Measurements from ENCODE around the gene WRAP73.

WRAP73 gene

DNA sequence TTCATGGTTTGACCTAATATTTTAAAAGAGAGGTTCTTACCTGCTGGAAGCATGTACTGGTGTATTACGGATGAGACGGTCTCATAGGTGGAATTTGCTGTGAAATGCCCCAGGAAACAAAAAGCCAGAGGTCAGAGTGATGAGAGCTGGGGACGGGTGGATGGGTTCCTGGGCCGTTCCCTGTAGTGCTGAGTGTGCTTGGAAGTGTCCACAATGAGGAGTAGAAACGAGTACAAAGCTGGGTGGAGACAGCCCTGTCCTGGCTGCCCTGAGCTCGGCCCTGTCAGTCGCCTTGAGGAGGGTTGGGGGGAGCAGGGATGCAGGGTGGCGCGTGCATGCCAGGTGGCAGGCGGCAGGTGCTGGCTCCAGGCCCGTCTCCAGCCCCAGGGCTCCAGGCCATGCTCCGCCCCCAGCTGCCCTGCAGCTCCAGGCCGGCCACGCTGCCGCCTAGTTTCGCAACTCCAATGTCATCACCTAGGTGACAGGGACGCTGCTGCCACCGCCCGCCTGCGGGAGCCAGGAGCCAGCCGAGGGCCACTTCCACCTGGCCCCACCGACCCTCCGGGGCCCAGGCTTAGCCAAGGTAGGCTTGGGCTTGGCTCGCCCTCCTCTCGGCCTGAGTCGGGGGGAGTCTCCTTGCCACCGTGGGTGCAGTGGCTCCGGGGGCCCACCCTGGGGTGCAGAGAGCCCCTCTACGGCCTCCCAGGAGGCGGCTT is 18.8 kb upstream of the WRAP73 start:
- DNase-seq (ENCODE audit: low spot score) = no peak

DNA sequence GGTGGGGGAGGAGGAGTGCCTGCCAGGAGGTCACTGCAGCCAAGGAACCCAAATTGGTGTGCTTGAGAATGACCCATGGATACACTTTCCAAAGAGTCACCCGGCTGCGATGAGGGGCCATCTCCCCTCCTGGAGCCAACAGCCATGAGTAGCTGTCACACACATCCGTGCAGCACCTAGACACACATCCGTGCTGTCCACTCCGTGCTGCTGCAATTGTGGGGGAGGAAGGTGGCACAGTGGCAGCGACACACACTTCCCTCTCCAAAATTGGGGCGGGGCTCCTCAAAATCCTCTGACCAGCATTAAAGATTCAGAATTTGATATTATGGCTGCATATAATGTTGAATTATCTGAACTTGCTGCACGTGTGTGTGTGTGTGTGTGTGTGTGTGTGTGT is 18.2 kb upstream of the WRAP73 start:
- no peak for DNase-seq (ENCODE audit: low spot score)

DNA sequence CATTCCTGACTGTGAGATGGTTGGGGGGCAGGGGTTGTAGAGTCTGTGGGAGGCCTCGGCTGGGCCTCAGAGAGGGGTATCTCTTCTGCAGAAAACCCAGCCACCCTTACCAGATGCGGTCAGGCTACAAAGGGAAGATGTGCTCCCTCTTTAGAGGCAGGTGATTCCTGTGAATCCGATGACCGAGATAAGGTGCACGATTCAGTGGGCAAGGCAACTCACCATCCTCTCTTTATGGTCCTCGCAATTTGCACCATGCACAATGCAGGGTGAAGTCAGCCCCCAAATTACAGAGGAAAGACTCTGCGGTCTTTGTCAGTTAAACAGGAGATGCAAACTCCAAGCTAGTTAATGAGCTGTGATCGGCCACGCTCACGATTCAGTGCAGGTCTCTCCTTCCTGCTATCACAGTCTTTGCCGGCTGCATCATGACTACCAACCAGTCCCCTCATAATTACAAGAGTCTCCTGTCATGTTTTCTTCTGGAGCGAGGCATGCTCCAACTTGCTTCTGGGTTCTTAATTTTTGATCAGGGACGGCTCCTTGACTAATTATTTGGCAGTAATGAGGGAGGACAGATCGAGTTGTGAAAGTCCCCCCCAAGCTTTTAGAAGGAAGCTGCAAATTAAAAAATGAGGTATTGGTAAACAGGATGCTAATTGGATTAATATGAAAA is 14.9 kb upstream of the WRAP73 start:
- DNase-seq (ENCODE audit: low spot score) = no peak

DNA sequence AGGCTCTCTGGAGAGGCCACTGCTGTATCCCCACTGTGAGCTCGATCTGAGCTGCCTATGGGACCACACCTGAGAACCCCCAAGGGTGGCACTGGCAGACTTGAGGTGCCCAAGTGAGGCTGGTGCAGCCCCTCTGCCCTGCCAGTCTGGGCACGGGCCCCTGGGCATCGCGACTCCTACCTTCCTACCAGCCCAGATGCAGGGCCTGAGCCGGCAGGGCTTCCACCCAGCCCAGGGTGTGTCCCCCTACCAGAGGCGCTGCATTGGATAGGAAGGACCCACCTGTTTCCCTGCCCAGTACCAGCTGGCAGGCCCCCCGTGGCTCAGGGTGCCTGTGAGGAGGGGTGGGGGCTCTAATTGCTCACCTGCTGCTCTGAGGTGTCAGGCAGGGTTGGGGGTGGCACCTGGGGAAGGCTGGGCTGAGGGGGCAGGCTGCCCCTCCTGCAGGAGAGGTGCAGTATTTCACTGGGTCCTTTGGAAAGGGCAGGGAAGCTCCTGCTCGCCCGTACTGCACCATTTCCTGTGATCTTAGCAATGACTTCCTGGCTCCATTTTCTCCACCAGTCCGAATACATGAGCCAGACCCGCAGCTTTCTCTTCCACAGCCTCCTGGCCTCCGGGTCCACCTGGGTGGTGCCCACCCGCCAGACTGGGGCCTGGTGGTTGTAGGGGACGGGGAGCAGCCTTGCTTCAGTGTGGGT is 14.2 kb upstream of the WRAP73 start:
- no peak for DNase-seq (ENCODE audit: low spot score)

DNA sequence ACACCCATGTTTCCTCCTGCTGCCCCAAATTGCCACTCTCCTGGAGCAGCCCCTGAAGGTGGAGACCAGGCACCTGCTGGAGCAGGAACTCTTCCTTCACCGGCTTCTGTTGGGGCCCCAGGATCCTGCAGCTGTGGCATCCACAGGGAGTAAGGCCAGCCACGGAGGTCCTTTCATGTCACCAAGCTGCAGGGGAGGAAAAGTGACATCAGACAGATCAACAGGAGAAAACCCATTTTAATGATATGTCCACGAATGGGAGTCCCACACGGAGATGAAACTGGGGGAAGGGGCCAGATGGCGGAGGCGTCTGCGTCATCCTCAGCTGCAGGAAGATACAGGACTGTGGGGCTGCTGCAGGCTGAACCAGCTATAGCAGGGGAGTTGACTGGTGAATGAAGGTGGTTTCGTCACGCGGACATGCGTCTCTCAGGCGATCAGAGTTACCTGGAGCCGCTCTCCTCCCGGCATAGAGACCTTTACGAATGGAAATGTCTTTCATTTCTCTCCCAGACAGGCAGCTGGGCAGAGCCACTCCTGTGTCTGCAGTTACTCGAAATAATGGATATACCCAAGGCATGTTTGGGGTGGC is 12.3 kb upstream of the WRAP73 start:
- no peak for DNase-seq (ENCODE audit: low spot score)

DNA sequence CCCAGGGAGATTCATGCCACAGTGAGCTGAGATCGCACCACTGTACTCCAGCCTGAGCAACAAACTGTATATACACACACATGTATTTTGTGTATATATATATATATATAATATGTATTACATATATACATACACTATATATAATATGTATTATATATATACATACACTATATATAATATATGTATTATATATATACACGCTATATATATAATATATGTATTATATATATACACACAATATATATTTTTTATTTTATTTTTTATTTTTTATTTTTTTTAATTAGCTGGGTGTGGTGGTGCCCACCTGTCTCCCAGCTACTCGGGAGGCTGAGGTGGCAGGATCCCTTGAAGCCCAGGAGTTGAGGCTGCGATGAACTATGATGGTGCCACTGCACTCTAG is 11.7 kb upstream of the WRAP73 start:
- DNase-seq (ENCODE audit: low spot score) = no peak

DNA sequence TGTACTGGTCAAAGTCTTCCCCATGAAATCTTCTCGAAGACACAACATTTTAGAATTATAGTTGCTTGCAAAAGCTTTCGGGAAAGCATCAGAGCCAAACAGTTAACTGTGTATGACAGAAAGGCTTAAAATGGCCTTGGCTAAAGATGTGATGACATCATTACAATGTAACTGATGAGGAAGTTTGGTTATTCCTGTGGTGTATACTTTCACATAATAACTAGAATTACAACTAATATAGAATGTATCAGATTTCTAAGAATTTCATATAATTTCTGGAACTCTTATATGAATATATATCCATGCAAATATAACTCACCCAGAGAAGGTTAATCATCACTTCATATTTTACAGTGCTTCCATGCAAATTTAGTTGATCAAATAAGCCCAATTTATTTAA is 10.8 kb upstream of the WRAP73 start:
- DNase-seq (ENCODE audit: low spot score) = no peak

DNA sequence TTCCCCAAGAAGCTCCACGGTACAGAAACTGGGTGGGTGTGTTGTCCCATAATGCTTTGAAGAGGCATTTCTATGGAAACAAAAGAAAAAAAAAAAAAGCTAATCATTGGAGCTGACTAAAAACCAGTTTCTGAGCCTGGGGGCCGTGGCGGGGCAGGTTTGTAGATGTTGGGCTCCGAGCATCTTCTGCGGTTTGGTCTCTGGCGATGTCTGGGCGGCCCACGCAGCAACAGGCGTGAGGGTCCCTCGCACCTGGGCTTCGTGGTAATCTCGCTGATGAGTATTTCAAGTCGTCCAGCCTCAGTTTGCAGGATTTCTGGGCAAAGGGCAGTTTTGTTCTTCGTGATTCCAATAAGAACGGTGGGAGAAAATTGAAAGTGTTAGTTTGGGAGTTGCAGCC is 9.2 kb upstream of the WRAP73 start:
- no peak for DNase-seq (ENCODE audit: low spot score)

DNA sequence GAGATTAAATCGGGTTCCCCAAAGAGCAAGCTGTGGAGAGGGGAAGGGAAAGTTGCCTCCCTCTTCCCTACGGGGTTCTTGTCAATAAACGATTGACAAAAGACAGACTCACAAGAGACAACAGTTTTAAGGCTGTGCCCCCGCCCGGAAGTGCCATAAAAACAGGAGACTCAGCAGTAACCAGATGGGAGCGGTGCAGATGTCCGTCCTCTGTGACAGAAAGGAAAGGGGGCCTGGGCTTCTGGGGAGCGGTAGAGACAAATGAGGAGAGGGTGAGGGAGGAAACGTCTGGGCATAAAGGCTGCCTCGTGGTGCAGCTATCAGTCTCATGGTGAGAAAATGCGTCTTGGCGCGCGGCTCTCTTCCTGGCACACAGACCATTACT is 8.3 kb upstream of the WRAP73 start:
- DNase-seq (ENCODE audit: low spot score) = no peak

DNA sequence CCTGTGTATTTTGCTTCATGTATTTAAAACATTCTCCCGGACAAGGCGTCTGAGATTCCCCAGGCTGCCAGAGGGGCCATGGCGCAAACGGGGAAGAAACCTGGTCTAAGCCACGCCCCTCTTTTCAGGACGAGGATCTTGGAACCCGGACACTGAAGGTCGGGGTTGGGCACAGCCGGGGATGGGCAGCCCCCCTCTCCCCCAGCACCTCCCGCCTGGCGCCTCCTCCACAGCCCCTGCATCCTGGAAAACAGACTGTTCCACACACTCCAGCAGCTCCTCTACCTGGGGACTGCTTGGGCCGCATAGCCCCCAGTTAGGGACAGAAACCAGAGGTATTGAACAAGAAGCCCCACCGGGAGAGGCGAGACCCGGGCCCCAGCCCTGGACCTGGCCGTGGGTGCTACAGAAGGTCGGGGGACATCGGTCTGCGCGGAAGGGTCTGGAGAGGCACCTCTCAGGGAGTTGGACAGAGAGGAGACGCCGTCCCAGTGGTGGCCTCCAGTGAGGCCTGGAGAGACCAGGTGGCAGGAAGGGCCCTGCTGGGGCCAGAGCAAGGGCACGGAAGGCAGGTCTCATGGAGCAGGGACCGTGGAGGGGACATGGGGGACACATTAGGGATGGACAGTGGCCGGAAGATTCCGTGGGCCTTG is 7.8 kb upstream of the WRAP73 start:
- DNase-seq (ENCODE audit: low spot score) = no peak

DNA sequence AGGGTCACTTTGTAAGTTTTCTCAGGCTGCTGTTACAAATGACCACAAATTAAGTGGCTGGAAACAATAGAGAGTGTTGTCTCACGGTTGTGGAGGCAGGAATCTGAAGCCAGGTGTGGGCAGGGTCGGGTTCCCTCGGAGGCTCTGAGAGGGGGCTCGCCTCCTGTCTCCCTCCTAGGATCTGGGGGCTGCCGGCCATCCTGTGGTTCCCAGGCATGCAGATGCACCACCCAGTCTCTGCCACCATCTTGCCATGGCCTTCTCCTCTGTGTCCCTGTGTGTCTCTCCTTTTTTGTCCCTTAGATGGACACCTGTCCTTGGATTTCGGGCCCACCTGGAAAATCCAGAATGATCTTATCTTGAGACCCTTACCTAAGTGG is 7.2 kb upstream of the WRAP73 start:
- no peak for DNase-seq (ENCODE audit: low spot score)

DNA sequence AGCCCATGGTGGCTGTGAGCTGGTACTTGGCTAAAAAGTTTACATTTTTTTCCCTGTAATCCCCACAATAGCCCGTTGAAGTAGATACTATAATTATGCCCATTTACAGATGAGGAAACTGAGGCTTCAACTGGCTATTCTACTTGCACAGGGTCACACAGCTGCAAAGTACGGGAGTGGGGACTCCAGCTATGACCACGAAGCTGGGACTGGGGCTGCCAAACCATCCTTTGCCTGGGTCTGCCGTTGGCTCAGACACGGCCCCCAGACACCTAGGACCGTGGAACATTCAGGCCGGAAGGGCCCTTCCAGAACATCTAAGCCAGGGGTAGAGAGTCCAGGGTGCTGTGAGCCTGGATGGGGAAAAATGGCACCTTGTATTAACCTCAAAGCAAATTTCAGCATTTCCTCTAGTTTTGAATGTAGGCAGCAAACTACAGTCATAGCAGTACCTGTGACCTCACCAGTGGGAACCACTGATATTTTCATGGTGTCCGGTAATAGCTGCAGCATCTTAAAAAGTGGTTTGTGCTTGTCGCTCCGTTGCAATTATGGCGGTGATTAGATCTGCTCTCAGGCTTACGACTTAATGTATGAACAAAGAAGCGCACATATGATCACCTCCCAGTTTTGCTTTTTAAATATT is 6.7 kb upstream of the WRAP73 start:
- DNase-seq (ENCODE audit: low spot score) = no peak

DNA sequence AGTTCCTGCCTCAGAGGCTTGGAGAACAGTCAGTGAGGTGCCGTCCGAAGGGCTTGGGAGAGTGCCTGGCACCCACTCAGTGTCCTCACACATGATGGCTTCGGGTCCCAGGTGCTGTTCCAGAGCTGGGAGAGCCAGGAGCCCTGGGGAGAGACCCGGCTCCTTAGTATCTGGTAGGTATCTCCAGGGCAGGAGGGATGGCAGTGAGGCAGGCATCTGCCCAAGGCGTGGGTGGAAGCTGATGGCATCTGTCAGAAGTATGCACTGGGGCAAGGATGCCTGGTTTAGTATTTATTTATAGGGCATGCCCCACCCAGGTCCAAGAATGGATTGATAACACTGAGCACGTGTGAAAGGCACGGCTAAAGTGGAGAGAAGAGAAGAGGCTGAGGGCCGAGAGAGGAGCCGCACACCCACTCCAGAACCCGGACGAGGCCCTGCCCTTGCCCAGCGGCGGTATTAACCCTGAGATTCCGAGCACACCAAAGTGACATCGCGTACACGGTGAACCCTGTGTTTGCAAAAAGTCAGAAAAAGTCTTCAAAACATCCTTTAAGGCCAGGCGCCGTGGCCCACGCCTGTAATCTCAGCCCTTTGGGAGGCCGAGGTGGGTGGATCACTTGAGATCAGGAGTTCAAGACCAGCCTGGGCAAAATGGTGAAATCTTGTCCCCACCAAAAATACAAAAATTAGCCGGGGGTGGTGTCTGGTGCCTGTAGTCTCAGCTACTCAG is 4.8 kb upstream of the WRAP73 start:
- DNase-seq (ENCODE audit: low spot score) = no peak

DNA sequence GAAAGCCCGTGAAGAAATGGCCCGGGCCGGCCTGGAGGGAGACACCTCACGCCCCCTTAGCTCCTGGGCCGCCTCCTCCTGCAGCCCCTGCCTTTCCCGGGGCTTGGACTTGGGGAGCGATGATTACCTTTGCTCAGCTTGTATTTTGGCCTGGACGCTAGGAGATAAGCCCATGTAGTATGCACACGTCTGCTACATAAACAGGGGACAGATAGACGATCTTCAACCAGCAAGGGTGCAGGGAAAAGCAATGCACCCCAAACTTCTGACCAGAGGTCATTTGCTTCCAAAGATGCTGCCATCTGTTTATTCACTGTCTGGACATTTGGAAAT is 3.3 kb upstream of the WRAP73 start:
- no peak for DNase-seq (ENCODE audit: low spot score)

DNA sequence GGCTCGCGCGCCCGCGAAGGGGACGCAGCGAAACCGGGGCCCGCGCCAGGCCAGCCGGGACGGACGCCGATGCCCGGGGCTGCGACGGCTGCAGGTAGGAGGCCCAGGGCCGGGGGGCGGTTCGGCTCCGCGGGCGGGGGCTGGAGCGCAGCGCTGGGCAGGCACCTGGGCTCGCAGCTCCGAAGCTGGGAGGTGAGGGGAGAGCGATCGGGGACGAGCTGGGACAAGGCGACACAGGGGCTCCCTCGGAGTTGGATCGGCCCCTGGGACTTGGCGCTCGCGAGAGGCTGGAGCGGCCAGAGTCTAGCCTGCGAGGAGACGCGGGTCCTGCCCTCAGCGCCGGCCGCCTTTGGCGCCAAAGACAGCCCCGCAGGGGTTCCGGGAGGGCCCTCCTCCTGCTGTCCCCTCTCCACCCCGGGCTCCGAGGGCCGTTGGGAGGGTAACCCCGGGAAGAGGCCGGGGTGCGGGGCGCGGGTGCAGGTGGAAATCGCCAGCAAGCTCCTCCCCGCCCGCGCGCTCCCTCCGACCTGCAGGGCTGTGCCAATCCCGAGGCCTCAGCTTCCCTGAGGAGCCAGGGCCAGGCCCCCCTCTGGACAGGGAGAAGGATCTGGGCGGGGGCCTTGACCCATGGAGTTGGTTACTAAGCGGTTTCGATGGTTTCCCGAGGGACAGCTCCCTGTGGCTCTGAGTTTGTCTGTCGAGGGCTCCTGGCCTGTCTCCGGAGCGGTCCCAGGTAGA is 2.8 kb upstream of the WRAP73 start:
- no peak for DNase-seq (ENCODE audit: low spot score)

DNA sequence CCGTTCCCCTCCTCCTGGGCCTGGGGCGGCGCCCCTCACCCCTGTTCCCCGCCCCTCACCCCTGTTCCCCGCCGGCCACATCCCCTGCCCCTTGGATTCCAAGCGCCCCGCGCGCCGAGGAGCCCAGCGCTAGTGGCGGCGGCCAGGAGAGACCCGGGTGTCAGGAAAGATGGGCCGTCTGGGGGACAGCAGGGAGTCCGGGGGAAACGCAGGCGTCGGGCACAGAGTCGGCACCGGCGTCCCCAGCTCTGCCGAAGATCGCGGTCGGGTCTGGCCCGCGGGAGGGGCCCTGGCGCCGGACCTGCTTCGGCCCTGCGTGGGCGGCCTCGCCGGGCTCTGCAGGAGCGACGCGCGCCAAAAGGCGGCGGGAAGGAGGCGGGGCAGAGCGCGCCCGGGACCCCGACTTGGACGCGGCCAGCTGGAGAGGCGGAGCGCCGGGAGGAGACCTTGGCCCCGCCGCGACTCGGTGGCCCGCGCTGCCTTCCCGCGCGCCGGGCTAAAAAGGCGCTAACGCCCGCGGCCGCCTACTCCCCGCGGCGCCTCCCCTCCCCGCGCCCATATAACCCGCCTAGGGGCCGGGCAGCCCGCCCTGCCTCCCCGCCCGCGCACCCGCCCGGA is 2.1 kb upstream of the WRAP73 start, which contains the start of gene TP73:
Gene TP73 (plus strand): TSS at position 587 of the 618 bp plus-strand sequence. CDS start 29,850 bp downstream, outside the sequence.
- no peak for DNase-seq (ENCODE audit: low spot score)

DNA sequence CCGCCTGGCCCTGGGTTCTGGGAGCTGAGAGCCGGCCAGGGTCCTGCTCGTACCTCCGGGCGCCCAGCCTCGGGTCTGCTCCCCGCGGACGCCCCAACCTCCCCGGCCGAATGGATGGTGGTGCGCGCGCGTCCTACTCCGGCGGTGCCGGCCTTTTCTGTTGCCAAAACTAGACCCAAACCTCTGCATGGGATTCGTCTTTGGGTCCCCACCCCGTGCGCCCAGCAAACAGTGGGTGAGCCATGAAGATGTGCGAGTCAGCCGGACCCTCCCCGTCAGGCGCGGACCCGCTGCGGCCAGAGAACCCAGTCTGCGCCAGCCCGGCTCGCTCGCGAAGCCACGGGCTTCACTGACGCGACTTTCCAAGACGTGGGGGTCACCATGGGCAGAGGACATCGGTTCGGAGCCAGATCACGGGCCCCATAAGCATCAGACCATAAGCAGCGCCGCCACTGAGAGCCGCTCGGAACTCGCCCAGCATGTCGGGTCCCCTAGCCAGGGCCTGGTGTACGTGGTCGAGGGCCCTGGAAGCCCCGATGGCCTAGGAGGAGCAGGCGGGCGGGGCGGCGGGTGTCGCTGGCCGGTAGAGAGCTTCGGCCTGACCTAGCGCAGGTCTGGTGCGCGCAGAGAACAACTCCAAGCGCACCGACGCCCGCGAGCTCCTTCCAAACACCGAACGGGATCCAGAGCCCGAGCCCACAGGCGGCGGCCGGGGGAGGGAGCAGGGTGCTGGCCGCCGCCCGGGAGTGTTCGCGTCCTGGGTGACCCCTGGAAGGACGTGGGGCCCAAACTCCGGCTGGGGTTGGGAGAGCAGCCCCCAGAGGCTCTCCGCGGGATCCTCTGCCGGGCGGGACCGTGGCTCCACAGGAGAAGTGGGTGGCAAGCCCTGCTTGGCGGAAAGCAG is 1.4 kb upstream of the WRAP73 start:
- no peak for DNase-seq (ENCODE audit: low spot score)

DNA sequence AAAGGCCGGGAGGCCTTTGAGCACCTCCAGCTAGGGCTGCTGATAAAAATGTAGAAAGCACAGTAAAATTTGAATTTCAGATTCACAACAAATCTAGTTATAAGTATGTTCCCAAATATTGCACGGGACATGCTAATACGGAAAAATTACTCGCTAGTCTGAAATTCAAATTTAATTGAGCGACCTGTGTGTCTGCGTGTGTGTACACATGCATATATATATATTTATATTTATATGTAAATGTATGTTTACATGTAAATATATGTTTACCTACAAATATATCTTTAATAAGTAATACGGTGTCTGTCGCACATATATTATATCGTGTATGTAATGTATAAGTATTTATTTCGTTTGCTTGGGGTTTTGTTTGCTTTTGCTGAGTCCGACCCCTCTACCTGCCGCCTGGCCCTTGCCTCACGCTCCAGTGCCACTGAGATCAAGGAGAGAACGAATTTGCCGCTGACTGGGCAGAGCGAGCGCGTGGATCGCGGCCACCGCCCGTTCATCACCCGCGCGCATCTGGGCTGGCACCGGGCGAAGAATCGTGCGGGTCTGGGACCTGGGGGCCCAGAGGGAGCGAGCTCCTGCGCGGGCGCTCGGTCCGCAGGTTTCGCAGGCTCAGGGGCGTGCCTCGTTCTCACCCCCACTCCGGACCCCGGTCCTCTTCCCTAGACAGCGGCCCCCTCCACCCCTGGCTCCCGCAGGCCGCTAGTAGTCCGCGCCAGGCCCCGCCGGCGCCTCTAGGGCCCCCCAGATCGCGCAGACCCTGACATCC is 534 bp upstream of the WRAP73 start:
- no peak for DNase-seq (ENCODE audit: low spot score)
